Activated T-helper 1 cell treated with anti-CD3 and anti-CD28 coated beads, Interleukin-12 subunit alpha, Interleukin-12 subunit beta, Interleukin-2, Interleukin-4 antibody, amounts not matched to agents 30 ng/mL and 10 ng/mL and 1 ng/mL, durations not matched to agents 14 hours and 24 hours and 36 hours (primary cell): Measurements from ENCODE around the gene RCHY1. TPM values are rescaled to one million over a fixed set of nuclear protein-coding genes. Genes with fewer than 3 reads are reported as not detected.
"Not testable (repeated sequence)": the region's sequence is repeated elsewhere in the genome, so short reads cannot be mapped to it uniquely, and the experiment has no call there.

Experiments
- DNase-seq: peaks from one replicate; pipeline ENCODE4 v3.0.0; 2021; ENCODE audit warnings: low spot score
- H3K27ac Mint-ChIP-seq: one replicate; pipeline ENCODE4 v1.8.0; 2021; ENCODE audit warnings: mild to moderate bottlenecking, mixed read lengths
- H3K27me3 Mint-ChIP-seq: one replicate; pipeline ENCODE4 v1.8.0; 2022; ENCODE audit warnings: mild to moderate bottlenecking, moderate library complexity, mixed read lengths; ENCODE audit not compliant: insufficient read depth
- H3K36me3 Mint-ChIP-seq: one replicate; pipeline ENCODE4 v1.8.0; 2021; ENCODE audit warnings: low read depth, mixed read lengths
- H3K4me1 Mint-ChIP-seq: one replicate; pipeline ENCODE4 v1.8.0; 2021; ENCODE audit warnings: low read depth, mixed read lengths
- H3K4me3 Mint-ChIP-seq: one replicate; pipeline ENCODE4 v1.8.0; 2021; ENCODE audit warnings: mild to moderate bottlenecking, moderate library complexity, mixed read lengths
- H3K9me3 Mint-ChIP-seq: one replicate; pipeline ENCODE4 v1.8.0; 2021; ENCODE audit warnings: mixed read lengths
- intact Hi-C: fragments of 100-400 bp; cut with micrococcal nuclease; formaldehyde crosslinking; loops from one replicate; pipeline ENCODE4 v1.15.1; 2024
- total RNA-seq: library from RNA; stranded (reverse); gene quantifications from 2 replicates; pipeline ENCODE4 v1.2.3, GENCODE V29; 2022

RCHY1 gene
- total RNA-seq, 1 donor from 2014 or later = 25.6 TPM

GRCh38 chr4:75533926-75534325 is 19.7 kb upstream of the RCHY1 start:
- DNase-seq, H3K27ac Mint-ChIP-seq, H3K4me1 Mint-ChIP-seq, H3K4me3 Mint-ChIP-seq, H3K27me3 Mint-ChIP-seq, intact Hi-C loops: not testable (repeated sequence)
- Mint-ChIP-seq H3K9me3 (peaks cover 16% of the 10 kb centered on the region), H3K36me3 (peaks cover 32% of the 10 kb centered on the region)

DNA sequence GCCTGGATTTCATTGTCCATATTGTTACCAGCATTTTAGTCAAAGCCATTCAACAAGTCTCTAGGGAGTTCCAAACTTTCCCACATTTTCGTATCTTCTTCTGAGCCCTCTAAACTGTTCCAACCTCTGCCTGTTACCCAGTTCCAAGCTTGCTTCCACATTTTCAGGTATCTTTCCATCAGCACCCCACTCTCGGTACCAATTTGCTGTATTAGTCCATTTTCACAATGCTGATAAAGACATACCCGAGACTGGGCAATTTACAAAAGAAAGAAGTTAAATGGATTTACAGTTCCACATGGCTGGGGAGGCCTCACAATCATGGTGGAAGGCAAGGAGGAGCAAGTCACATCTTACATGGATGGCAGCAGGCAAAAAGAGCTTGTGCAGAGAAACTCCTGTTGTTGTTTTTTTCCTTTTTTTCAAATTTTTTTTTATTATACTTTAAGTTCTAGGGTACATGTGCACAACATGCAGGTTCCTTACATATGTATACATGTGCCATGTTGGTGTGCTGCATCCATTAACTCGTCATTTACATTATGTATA is 19.2 kb upstream of the RCHY1 start:
- H3K9me3 Mint-ChIP-seq = peaks cover 16% of the 10 kb centered on the region
- H3K4me1 Mint-ChIP-seq = not testable (repeated sequence)

DNA sequence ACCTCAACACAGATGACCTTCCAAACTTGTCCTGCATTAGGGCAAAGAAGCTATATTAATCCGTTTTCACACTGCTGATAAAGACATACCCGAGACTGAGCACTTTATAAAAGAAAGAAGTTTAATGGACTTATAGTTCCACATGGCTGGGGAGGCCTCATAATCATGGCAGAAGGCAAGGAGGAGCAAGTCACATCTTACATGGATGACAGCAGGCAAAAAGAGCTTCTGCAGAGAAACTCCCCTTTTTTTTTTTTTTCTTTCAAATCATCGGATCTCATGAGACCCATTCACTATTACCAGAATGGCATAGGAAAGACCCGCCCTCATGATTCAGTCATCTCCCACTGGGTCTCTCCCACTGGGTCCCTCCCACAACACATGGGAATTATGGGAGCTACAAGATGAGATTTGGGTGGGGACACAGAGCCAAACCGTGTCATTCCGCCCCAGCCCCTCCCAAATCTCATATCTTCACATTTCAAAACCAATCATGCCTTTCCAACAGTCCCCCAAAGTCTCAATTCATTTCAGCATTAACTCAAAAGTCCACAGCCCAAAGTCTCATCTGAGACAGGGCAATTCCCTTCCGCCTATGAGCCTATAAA is 17.4 kb upstream of the RCHY1 start:
- intact Hi-C loops, DNase-seq, H3K4me1 Mint-ChIP-seq, H3K27me3 Mint-ChIP-seq, H3K4me3 Mint-ChIP-seq, H3K27ac Mint-ChIP-seq: not testable (repeated sequence)
- peaks cover 35% of the 10 kb centered on the region for H3K36me3 Mint-ChIP-seq
- peaks cover 16% of the 10 kb centered on the region for H3K9me3 Mint-ChIP-seq

More for the DNA sequence above, 19.2 kb upstream of the RCHY1 start:
- intact Hi-C loops, H3K4me3 Mint-ChIP-seq, H3K27ac Mint-ChIP-seq, DNase-seq, H3K27me3 Mint-ChIP-seq: not testable (repeated sequence)
- H3K36me3 Mint-ChIP-seq = peaks cover 32% of the 10 kb centered on the region

DNA sequence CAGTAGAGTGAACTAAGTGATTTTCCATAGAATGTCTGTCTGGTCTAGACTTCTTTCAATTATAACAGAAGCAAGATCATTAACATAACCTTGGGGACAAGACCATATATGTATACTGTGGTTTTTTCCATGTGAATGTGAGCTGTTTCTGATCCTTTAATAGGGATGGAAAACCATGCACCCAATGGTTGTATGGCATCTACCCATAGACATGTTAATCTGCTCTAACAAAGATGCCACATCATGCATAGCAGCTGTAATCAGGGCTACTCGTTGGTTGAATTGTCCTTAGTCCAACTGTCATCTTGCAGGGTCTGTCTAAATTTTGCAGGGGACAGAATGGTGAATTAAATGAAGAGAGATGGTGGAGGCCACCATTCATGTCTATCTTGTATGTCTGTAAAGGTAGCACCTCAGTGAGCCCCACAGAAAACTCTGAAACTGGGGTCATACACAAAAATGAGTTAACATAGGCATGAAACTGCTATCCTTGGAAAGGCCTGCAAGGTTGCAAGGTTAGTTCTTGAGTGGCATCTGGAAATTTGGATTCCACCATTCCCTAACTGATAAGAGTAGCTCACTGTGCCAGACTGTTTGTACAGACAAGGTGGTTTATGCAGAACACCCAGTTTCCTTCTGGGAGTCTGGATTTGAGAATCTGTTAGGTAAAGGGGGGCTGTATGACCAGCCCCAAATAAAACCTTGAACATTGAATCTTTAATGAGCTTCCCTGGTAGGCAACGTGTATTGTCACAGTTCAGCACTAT is 16.5 kb upstream of the RCHY1 start:
- Mint-ChIP-seq H3K36me3 (peaks cover 40% of the 10 kb centered on the region), H3K9me3 (peaks cover 16% of the 10 kb centered on the region), H3K4me3 (no peak overlapping the region), H3K27me3 (no peaks in the 10 kb centered on the region), H3K27ac (no peak overlapping the region), H3K4me1 (peaks cover under 1% of the 10 kb centered on the region)
- intact Hi-C loops = no loop called here
- no peak for DNase-seq

DNA sequence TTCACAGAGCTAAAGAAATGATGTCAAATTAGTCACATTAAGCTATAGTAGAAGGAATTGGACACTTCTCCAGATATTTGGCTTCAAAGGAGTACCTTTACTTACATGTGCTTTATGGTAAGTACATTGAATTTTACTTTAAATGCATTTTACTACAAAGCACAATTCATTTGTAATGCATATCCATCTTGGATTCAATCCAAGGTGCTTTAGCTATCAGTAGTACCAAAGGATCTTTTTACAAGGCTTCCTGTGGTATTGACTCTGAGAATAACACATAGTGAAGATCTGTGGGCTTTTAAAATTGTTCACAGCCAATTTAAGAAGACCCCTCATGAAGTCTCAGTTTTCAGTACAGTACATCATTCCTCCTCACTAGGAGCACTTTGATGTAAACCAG is 13.3 kb upstream of the RCHY1 start:
- Mint-ChIP-seq H3K9me3 (peaks cover 4% of the 10 kb centered on the region), H3K27ac (no peak overlapping the region), H3K27me3 (no peaks in the 10 kb centered on the region), H3K36me3 (peaks cover 49% of the 10 kb centered on the region), H3K4me1 (peaks cover 7% of the 10 kb centered on the region), H3K4me3 (no peak overlapping the region)
- DNase-seq = no peak
- intact Hi-C loops = no loop called here

- DNase-seq = no peak
- Mint-ChIP-seq H3K9me3 (no peaks in the 10 kb centered on the region), H3K4me3 (no peak overlapping the region), H3K4me1 (peaks cover 7% of the 10 kb centered on the region), H3K27ac (no peak overlapping the region), H3K27me3 (no peaks in the 10 kb centered on the region), H3K36me3 (peaks cover 42% of the 10 kb centered on the region)
- intact Hi-C loops = no loop called here
These were observed 11.7 kb upstream of the RCHY1 start for GRCh38 chr4:75525910-75526309.

DNA sequence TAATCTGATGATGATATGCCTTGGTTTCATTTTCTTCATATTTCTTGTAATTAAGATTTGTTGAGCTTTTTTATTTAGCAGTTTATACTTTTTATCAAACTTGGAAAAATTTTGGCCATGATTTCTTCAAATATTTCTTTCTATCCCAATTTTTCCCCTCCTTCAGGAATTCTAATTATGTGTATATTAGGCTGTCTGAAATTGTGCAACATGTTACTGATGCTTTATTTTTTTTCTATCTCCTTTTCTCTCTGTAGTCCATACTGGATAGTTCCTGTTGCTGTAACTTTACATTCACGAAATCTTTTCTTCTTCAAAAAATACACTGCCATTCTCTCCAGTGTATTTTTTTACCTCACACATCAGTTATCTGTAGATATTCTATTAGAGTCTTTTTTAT is 10.9 kb upstream of the RCHY1 start:
- Mint-ChIP-seq H3K4me1 (peaks cover 7% of the 10 kb centered on the region), H3K27me3 (no peaks in the 10 kb centered on the region), H3K4me3 (no peak overlapping the region), H3K36me3 (peaks cover 41% of the 10 kb centered on the region), H3K9me3 (no peaks in the 10 kb centered on the region), H3K27ac (no peak overlapping the region)
- intact Hi-C loops = no loop called here
- no peak for DNase-seq

- peaks cover 48% of the 10 kb centered on the region for H3K36me3 Mint-ChIP-seq
- intact Hi-C loops = loop anchor here (10.0 kb wide), 4 partner anchors 535 to 1635 kb away; partner anchors contain the start of genes CCNG2, MTHFD2L and STBD1
- not testable (repeated sequence) for H3K27me3 Mint-ChIP-seq, H3K9me3 Mint-ChIP-seq, DNase-seq, H3K4me3 Mint-ChIP-seq, H3K27ac Mint-ChIP-seq
- peaks cover 30% of the 10 kb centered on the region for H3K4me1 Mint-ChIP-seq
These were observed 5.2 kb upstream of the RCHY1 start for GRCh38 chr4:75519452-75519851.

- intact Hi-C loops = loop anchor here (10.0 kb wide), 4 partner anchors 539 to 1639 kb away; partner anchors contain the start of genes CCNG2, MTHFD2L and STBD1
These were observed 1.9 kb upstream of the RCHY1 start for GRCh38 chr4:75516144-75516543.

GRCh38 chr4:75514949-75515612 is 878 bp upstream of the RCHY1 start:
- H3K36me3 Mint-ChIP-seq = peaks cover 32% of the 10 kb centered on the region
- H3K4me3 Mint-ChIP-seq = no peak overlapping the region
- H3K4me1 Mint-ChIP-seq = peaks cover 40% of the 10 kb centered on the region
- H3K27ac Mint-ChIP-seq = peak overlapping the region; percentile 100
- no peak for DNase-seq
- intact Hi-C loops = loop anchor here (1.0 to 10.0 kb wide), 10 partner anchors 115 to 1640 kb away; partner anchors contain the start of genes CCNG2, CDKL2, G3BP2 and MTHFD2L
- H3K27me3 Mint-ChIP-seq = no peaks in the 10 kb centered on the region
- peaks cover 4% of the 10 kb centered on the region for H3K9me3 Mint-ChIP-seq

More at GRCh38 chr4:75516144-75516543, 1.9 kb upstream of the RCHY1 start:
- Mint-ChIP-seq H3K4me3 (no peak overlapping the region), H3K9me3 (peaks cover 4% of the 10 kb centered on the region), H3K36me3 (peaks cover 34% of the 10 kb centered on the region), H3K4me1 (peaks cover 30% of the 10 kb centered on the region), H3K27me3 (no peaks in the 10 kb centered on the region), H3K27ac (no peak overlapping the region)
- no peak for DNase-seq

- no peak for DNase-seq
- intact Hi-C loops = loop anchor here (1.0 to 10.0 kb wide), 10 partner anchors 117 to 1641 kb away; partner anchors contain the start of genes CCNG2, CDKL2, G3BP2 and MTHFD2L
- Mint-ChIP-seq H3K9me3 (no peaks in the 10 kb centered on the region), H3K4me3 (no peak overlapping the region), H3K36me3 (peaks cover 26% of the 10 kb centered on the region), H3K27ac (peak overlapping the region; percentile 100), H3K4me1 (peaks cover 45% of the 10 kb centered on the region), H3K27me3 (no peaks in the 10 kb centered on the region)
These were observed 575 bp downstream of the RCHY1 start for GRCh38 chr4:75513526-75514130.
